ENCODE results near the gene MYO1B.

Gene MYO1B

GRCh38 chr2:191297033-191297432, 51.8 kb downstream of the MYO1B start:
- TF ChIP-seq CTCF (conservative IDR thresholded peaks at IDR 0.05; ENCODE audit: control insufficient read depth, insufficient read depth, low read depth, low read length), result no peak
- H3K4me3 ChIP-seq (ENCODE audit: control insufficient read depth, low read depth, low read length), result no peak overlapping the region
- no peak for DNase-seq (ENCODE audit: low read depth)

GRCh38 chr2:191298306-191298705, 53.1 kb downstream of the MYO1B start:
- TF ChIP-seq CTCF (conservative IDR thresholded peaks at IDR 0.05; ENCODE audit: control insufficient read depth, insufficient read depth, low read depth, low read length), result no peak
- DNase-seq (ENCODE audit: low read depth), result peak; percentile 33
- no peak overlapping the region for H3K4me3 ChIP-seq (ENCODE audit: control insufficient read depth, low read depth, low read length)

GRCh38 chr2:191299010-191299409, 53.8 kb downstream of the MYO1B start:
- DNase-seq (ENCODE audit: low read depth), result no peak
- TF ChIP-seq CTCF (conservative IDR thresholded peaks at IDR 0.05; ENCODE audit: control insufficient read depth, insufficient read depth, low read depth, low read length), result peak; percentile 40
- no peak overlapping the region for H3K4me3 ChIP-seq (ENCODE audit: control insufficient read depth, low read depth, low read length)

- no peak overlapping the region for H3K4me3 ChIP-seq (ENCODE audit: control insufficient read depth, low read depth, low read length)
- TF ChIP-seq CTCF (conservative IDR thresholded peaks at IDR 0.05; ENCODE audit: control insufficient read depth, insufficient read depth, low read depth, low read length), result no peak
- DNase-seq (ENCODE audit: low read depth), result no peak
Observed at GRCh38 chr2:191299866-191300265, 54.7 kb downstream of the MYO1B start.

- no peak for TF ChIP-seq CTCF (conservative IDR thresholded peaks at IDR 0.05; ENCODE audit: control insufficient read depth, insufficient read depth, low read depth, low read length)
- no peak for DNase-seq (ENCODE audit: low read depth)
- no peak overlapping the region for H3K4me3 ChIP-seq (ENCODE audit: control insufficient read depth, low read depth, low read length)
Observed at GRCh38 chr2:191301971-191302370, 56.8 kb downstream of the MYO1B start.

GRCh38 chr2:191302459-191303139, 57.4 kb downstream of the MYO1B start:
- no peak overlapping the region for H3K4me3 ChIP-seq (ENCODE audit: control insufficient read depth, low read depth, low read length)
- TF ChIP-seq CTCF (conservative IDR thresholded peaks at IDR 0.05; ENCODE audit: control insufficient read depth, insufficient read depth, low read depth, low read length), result peak; percentile 32
- peak; percentile 27 for DNase-seq (ENCODE audit: low read depth)
